Neuronal stem cell (in vitro differentiated cells): ENCODE measurements around the gene RABL6.
A peak's percentile ranks its signal among the peaks of the same experiment; 100 is the strongest.

Experiments
- DNase-seq: peaks from one replicate; pipeline ENCODE4 v3.0.0-alpha.2; 2013; ENCODE audit warnings: low spot score
- H2AFZ ChIP-seq: one replicate; pipeline ENCODE4 v1.6.1; 2013; ENCODE audit warnings: mild to moderate bottlenecking, low read length, inconsistent platforms
- H2AK5ac ChIP-seq: 2 replicates; pipeline ENCODE4 v1.6.1; 2013; ENCODE audit warnings: low read depth, mild to moderate bottlenecking, inconsistent platforms, low read length, moderate library complexity, mixed read lengths
- H2BK120ac ChIP-seq: 2 replicates; pipeline ENCODE4 v1.6.1; 2013; ENCODE audit warnings: low read depth, mild to moderate bottlenecking, inconsistent platforms, low read length, moderate library complexity, mixed read lengths
- H2BK12ac ChIP-seq: one replicate; pipeline ENCODE4 v1.6.1; 2013; ENCODE audit warnings: low read length, inconsistent platforms
- H2BK15ac ChIP-seq: 2 replicates; pipeline ENCODE4 v1.6.1; 2013; ENCODE audit warnings: mild to moderate bottlenecking, low read length, inconsistent platforms, mixed read lengths
- H2BK5ac ChIP-seq: one replicate; pipeline ENCODE4 v1.6.1; 2013; ENCODE audit warnings: inconsistent platforms, mild to moderate bottlenecking, low read length, moderate library complexity
- H3K14ac ChIP-seq: one replicate; pipeline ENCODE4 v1.6.1; 2013; ENCODE audit warnings: low read length, inconsistent platforms
- H3K18ac ChIP-seq: 2 replicates; pipeline ENCODE4 v1.6.1; 2013; ENCODE audit warnings: low read length, inconsistent platforms
- H3K23ac ChIP-seq: 2 replicates; pipeline ENCODE4 v1.6.1; 2013; ENCODE audit warnings: low read depth, mild to moderate bottlenecking, mixed read lengths, low read length, inconsistent platforms; ENCODE audit not compliant: poor library complexity
- H3K27ac ChIP-seq: replicated peaks from 3 replicates; pipeline ENCODE4 v1.5.1; 2013; ENCODE audit warnings: low read length, inconsistent platforms
- H3K27me3 ChIP-seq, 3 experiments: 2 replicates each; pipeline ENCODE4 v1.6.1; 2013; ENCODE audit warnings: low read length in 3 of 3, mild to moderate bottlenecking in 2 of 3, inconsistent platforms in 1 of 3, low read depth in 1 of 3, mixed read lengths in 1 of 3, moderate library complexity in 1 of 3; ENCODE audit not compliant: control insufficient read depth in 3 of 3, insufficient read depth in 3 of 3
- H3K36me3 ChIP-seq, 2 donors: replicated peaks in 1 of 2; 2 replicates each; pipeline ENCODE4 v1.6.1; 2013; ENCODE audit warnings: low read length in 2 of 2; ENCODE audit not compliant: control insufficient read depth in 2 of 2, insufficient read depth in 2 of 2
- H3K4ac ChIP-seq: 2 replicates; pipeline ENCODE4 v1.6.1; 2013; ENCODE audit warnings: inconsistent platforms, mild to moderate bottlenecking, low read length, moderate library complexity
- H3K4me1 ChIP-seq, 2 donors: 1 replicate in 1 of 2; 2 replicates in 1 of 2; pipeline ENCODE4 v1.6.1; 2013; ENCODE audit warnings: low read length in 2 of 2, low read depth in 1 of 2; ENCODE audit not compliant: control insufficient read depth in 2 of 2, insufficient read depth in 1 of 2
- H3K4me2 ChIP-seq: one replicate; pipeline ENCODE4 v1.6.1; 2013; ENCODE audit warnings: mild to moderate bottlenecking, low read length, inconsistent platforms; ENCODE audit not compliant: insufficient read depth, poor library complexity, severe bottlenecking
- H3K4me3 ChIP-seq, 2 donors: 2 replicates each; pipeline ENCODE4 v1.5.1; 2013; ENCODE audit warnings: low read length in 2 of 2, mild to moderate bottlenecking in 2 of 2, inconsistent platforms in 1 of 2, moderate library complexity in 1 of 2
- H3K79me1 ChIP-seq: one replicate; pipeline ENCODE4 v1.6.1; 2013; ENCODE audit warnings: low read depth, mild to moderate bottlenecking, inconsistent platforms, low read length, moderate library complexity
- H3K9ac ChIP-seq: one replicate; pipeline ENCODE4 v1.6.1; 2013; ENCODE audit warnings: mild to moderate bottlenecking, low read depth, low read length, inconsistent platforms; ENCODE audit not compliant: poor library complexity
- H3K9me3 ChIP-seq, 2 donors: replicated peaks in 1 of 2; 2 replicates each; pipeline versions ENCODE3 to v1.6.1; 2013; ENCODE audit warnings: low read length in 2 of 2, mild to moderate bottlenecking in 2 of 2, inconsistent platforms in 1 of 2, low read depth in 1 of 2, mixed read lengths in 1 of 2, moderate library complexity in 1 of 2; ENCODE audit not compliant: control insufficient read depth in 2 of 2, insufficient read depth in 1 of 2
- H4K8ac ChIP-seq: one replicate; pipeline ENCODE4 v1.6.1; 2013; ENCODE audit warnings: low read depth, mild to moderate bottlenecking, inconsistent platforms, low read length, moderate library complexity
- H4K91ac ChIP-seq: one replicate; pipeline ENCODE4 v1.6.1; 2013; ENCODE audit warnings: low read length, low read depth, mild to moderate bottlenecking, inconsistent platforms; ENCODE audit not compliant: poor library complexity
- WGBS, 2 donors: extraction: QIAGEN DNeasy Blood & Tissue Kit; methylation state at CpG; one replicate each; pipeline ENCODE4 v1.1.7; 2013; ENCODE audit warnings: missing lambda C conversion rate in 2 of 2, mixed read lengths in 1 of 2; ENCODE audit not compliant: insufficient read length in 2 of 2, insufficient replicate concordance in 1 of 2; ENCODE audit errors: extremely low coverage in 2 of 2; 5-methylcytosine and 5-hydroxymethylcytosine counted together

Gene RABL6

DNA sequence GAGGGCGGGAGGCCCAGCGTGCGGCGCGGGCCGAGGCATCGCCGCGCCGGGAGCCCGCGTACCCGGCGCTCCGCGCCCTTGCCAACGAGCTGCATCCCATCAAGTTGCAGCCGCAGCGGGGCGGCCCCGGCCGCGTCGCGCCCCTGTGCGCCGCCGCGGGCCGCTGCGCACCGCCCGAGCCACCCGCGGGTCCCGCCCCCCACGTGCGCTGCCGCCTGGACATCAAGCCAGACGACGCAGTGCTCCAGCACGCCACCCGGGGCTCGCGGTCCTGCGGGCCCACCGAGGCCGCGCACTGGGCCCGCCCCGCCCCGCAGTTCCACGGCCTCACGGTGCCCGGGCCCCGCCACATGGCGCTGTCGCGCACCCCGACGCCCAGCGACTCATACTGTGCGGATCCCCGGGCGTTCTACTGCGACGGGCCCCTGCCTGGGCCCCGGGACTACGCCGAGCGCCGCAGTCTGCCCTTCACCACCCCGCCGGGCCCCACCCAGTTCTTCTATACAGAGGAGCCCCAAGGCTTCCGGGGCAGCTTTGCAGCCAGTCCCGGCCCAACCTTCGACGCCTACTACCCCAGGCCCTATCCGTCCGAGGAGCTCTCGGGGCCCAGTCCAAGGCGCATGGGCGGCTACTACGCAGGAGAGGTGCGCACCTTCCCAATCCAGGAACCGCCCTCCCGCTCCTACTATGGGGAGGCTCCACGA is 37.2 kb downstream of the RABL6 start:
- WGBS, 2 donors = no CpG with 5 or more reads among the region's 88 CpGs

DNA sequence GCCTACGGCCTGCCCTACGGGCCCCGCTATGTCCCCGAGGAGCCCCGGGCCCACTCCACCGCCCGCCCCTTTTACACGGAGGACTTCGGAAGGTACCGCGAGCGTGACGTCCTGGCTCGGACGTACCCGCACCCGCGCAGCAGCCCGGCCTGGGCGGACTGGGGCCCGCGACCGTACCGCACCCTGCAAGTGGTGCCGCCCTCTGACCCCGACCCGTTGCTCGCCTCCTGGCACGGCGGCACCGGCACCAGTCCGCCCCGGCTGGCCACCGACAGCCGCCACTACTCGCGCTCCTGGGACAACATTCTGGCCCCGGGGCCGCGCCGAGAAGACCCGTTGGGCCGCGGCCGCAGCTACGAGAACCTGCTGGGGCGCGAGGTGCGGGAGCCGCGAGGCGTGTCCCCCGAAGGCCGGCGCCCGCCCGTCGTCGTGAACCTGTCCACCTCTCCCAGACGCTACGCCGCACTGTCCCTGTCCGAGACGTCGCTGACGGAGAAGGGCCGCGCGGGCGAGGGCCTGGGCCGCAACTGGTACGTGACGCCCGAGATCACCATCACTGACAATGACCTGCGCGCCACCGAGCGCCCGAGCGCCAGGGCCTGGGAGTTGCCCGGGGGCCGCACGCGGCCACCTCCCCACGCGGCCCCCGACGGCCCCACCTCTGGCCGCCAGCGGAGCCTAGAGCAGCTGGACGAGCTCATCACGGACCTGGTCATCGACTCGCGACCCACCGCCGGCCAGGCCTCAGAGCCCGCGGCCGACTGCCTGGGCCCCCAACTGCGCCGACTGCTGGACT is 37.9 kb downstream of the RABL6 start:
- no peak overlapping the region for H3K4me3 ChIP-seq
- H3K23ac ChIP-seq = peak overlapping the region; percentile 89
- H2BK15ac ChIP-seq = no peak overlapping the region
- H3K4ac ChIP-seq = no peak overlapping the region
- H3K79me1 ChIP-seq = peaks cover 29% of the 10 kb centered on the region
- H3K4me2 ChIP-seq = no peak overlapping the region
- H3K36me3 ChIP-seq = peaks cover 6 to 13% of the 10 kb centered on the region in 2 donors
- peak overlapping the region; percentile 82 for H3K14ac ChIP-seq
- H2BK5ac ChIP-seq = no peak overlapping the region
- H3K27me3 ChIP-seq = peaks cover 0 to 15% (median 11%) of the 10 kb centered on the region in 3 experiments
- no CpG with 5 or more reads among the region's 102 CpGs for WGBS, 2 donors
- DNase-seq = no peak
- H4K8ac ChIP-seq = no peak overlapping the region
- H2AFZ ChIP-seq = no peak overlapping the region
- H3K4me1 ChIP-seq = peaks cover 26 to 35% of the 10 kb centered on the region in 2 donors
- H4K91ac ChIP-seq = no peak overlapping the region
- peaks cover 0 to 6% of the 10 kb centered on the region in 2 donors for H3K9me3 ChIP-seq
- H3K9ac ChIP-seq = no peak overlapping the region
- H2AK5ac ChIP-seq = no peak overlapping the region
- H2BK120ac ChIP-seq = no peak overlapping the region
- peak overlapping the region; percentile 64 for H3K18ac ChIP-seq
- peak overlapping the region; percentile 58 for H2BK12ac ChIP-seq
- H3K27ac ChIP-seq = no peak overlapping the region

More for the DNA sequence above, 37.2 kb downstream of the RABL6 start:
- Histone ChIP-seq H3K23ac (peak overlapping the region; percentile 89), H4K91ac (no peak overlapping the region), H3K14ac (peak overlapping the region; percentile 82), H3K4me1 (peaks cover 27 to 35% of the 10 kb centered on the region in 2 donors), H3K27ac (no peak overlapping the region), H3K27me3 (peaks cover 0 to 15% (median 11%) of the 10 kb centered on the region in 3 experiments), H3K79me1 (peaks cover 25% of the 10 kb centered on the region), H2BK5ac (no peak overlapping the region), H3K4ac (no peak overlapping the region), H3K4me2 (no peak overlapping the region), H3K9ac (no peak overlapping the region), H3K36me3 (peaks cover 0 to 12% of the 10 kb centered on the region in 2 donors), H2BK15ac (no peak overlapping the region), H3K9me3 (peaks cover 0 to 6% of the 10 kb centered on the region in 2 donors), H4K8ac (no peak overlapping the region), H2BK120ac (no peak overlapping the region), H3K18ac (peak overlapping the region; percentile 64), H3K4me3 (no peak overlapping the region), H2BK12ac (no peak overlapping the region), H2AK5ac (no peak overlapping the region), H2AFZ (no peak overlapping the region)
- no peak for DNase-seq

DNA sequence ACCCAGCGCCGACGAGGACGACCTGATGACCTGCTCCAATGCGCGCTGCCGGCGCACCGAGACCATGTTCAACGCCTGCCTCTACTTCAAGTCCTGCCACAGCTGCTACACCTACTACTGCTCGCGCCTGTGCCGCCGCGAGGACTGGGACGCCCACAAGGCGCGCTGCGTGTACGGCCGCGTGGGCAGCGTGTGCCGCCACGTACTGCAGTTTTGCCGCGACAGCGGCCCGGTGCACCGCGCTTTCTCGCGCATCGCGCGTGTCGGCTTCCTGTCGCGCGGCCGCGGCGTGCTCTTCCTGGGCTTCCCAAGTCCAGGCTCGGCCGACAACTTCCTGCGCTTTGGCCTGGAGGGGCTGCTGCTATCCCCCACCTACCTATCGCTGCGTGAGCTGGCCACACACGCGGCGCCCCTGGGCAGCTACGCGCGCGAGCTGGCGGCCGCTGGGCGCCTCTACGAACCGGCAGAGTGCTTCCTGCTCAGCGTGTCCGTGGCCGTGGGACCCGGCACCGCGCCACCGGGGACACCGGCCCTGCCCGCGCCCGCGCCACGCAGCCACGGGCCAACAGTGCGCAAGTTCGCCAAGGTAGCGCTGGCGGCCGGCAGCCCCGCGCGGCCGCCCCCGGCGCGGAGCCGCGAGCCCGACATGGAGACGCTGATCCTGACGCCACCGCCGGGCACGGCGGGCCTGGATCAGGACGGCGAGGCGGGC is 38.8 kb downstream of the RABL6 start:
- no CpG with 5 or more reads among the region's 98 CpGs for WGBS, 2 donors
- no peak overlapping the region for H2AFZ ChIP-seq
- peak overlapping the region; percentile 97 for H3K18ac ChIP-seq
- peak overlapping the region in 1 of 2 donors; percentile 74 for H3K4me3 ChIP-seq
- H4K8ac ChIP-seq = peak overlapping the region; percentile 43
- no peak overlapping the region for H3K27ac ChIP-seq
- peaks cover 20 to 28% of the 10 kb centered on the region in 2 donors for H3K4me1 ChIP-seq
- peak overlapping the region; percentile 98 for H3K4me2 ChIP-seq
- H2BK15ac ChIP-seq = peak overlapping the region; percentile 97
- H4K91ac ChIP-seq = peak overlapping the region; percentile 96
- H2BK120ac ChIP-seq = peak overlapping the region; percentile 16
- H3K9me3 ChIP-seq = peaks cover 0 to 6% of the 10 kb centered on the region in 2 donors
- H3K4ac ChIP-seq = peak overlapping the region; percentile 76
- peak overlapping the region; percentile 90 for H3K14ac ChIP-seq
- peaks cover 0 to 15% (median 11%) of the 10 kb centered on the region in 3 experiments for H3K27me3 ChIP-seq
- H3K79me1 ChIP-seq = peaks cover 27% of the 10 kb centered on the region
- H2BK5ac ChIP-seq = peak overlapping the region; percentile 66
- H3K9ac ChIP-seq = peak overlapping the region; percentile 95
- peak overlapping the region; percentile 98 for H3K23ac ChIP-seq
- peak overlapping the region; percentile 58 for H2BK12ac ChIP-seq
- DNase-seq = no peak
- peak overlapping the region; percentile 72 for H2AK5ac ChIP-seq
- H3K36me3 ChIP-seq = peaks cover 14 to 16% of the 10 kb centered on the region in 2 donors
